RPMI8226 (cell line): ENCODE results near the gene ESPNL.
A peak's percentile ranks its signal among the peaks of the same experiment; 100 is the strongest.

Experiments
- DNase-seq: peaks from one replicate; pipeline ENCODE4 v3.0.0-alpha.2; 2015

The ESPNL gene

GRCh38 chr2:238117199-238118154 lies 17.3 kb downstream of the ESPNL start:
- no peak for DNase-seq

- peak; percentile 83 for DNase-seq
Measured at GRCh38 chr2:238119756-238120462, 19.8 kb downstream of the ESPNL start.

- peak; percentile 51 for DNase-seq
Measured at GRCh38 chr2:238120463-238121298, 20.5 kb downstream of the ESPNL start.

GRCh38 chr2:238121511-238122286 lies 21.6 kb downstream of the ESPNL start:
- DNase-seq = no peak

- no peak for DNase-seq
Measured at GRCh38 chr2:238122287-238123217, 22.4 kb downstream of the ESPNL start.

- DNase-seq = no peak
Measured at GRCh38 chr2:238123218-238123971, 23.3 kb downstream of the ESPNL start.

GRCh38 chr2:238123991-238124470 lies 23.9 kb downstream of the ESPNL start:
- no peak for DNase-seq

- DNase-seq = no peak
Measured at GRCh38 chr2:238124488-238125126, 24.5 kb downstream of the ESPNL start.

GRCh38 chr2:238125127-238125885 lies 25.2 kb downstream of the ESPNL start:
- DNase-seq = no peak

- no peak for DNase-seq
Measured at GRCh38 chr2:238126338-238126737, 26.2 kb downstream of the ESPNL start.

GRCh38 chr2:238126775-238127164 lies 26.6 kb downstream of the ESPNL start:
- no peak for DNase-seq

GRCh38 chr2:238127165-238128060 lies 27.3 kb downstream of the ESPNL start:
- peak; percentile 53 for DNase-seq

- DNase-seq = no peak
Measured at GRCh38 chr2:238128061-238128440, 27.9 kb downstream of the ESPNL start.

GRCh38 chr2:238128534-238129001 lies 28.4 kb downstream of the ESPNL start:
- DNase-seq = no peak

- no peak for DNase-seq
Measured at GRCh38 chr2:238129166-238130010, 29.2 kb downstream of the ESPNL start.

- DNase-seq = no peak
Measured at GRCh38 chr2:238130111-238130695, 30.1 kb downstream of the ESPNL start.
